OCI-LY3 (cell line): ENCODE results near the gene RAPGEF5.
A peak's percentile ranks its signal among the peaks of the same experiment; 100 is the strongest.

Experiments used
- H2AFZ ChIP-seq: fragments of 200-600, 300-600 bp; shearing (Covaris generic); 2 replicates; pipeline ENCODE4 v1.6.0; 2014; ENCODE audit warnings: antibody characterized with exemption, low read depth, low read length
- H3K27ac ChIP-seq: fragments of 200-600, 300-600 bp; sonication (generic); 2 replicates; pipeline ENCODE4 v1.5.1; 2014; ENCODE audit warnings: mild to moderate bottlenecking, low read length, moderate library complexity, mixed read lengths
- H3K27me3 ChIP-seq: fragments of 200-600, 300-600 bp; sonication (generic); 2 replicates; pipeline ENCODE4 v1.6.1; 2014; ENCODE audit warnings: low read depth, low read length, mixed read lengths
- H3K36me3 ChIP-seq: fragments of 200-600, 300-600 bp; sonication (generic); replicated peaks from 2 replicates; pipeline ENCODE3; 2014; ENCODE audit warnings: low read depth, low read length, mixed read lengths
- H3K4me1 ChIP-seq: fragments of 300-600, 200-600 bp; sonication (generic); 2 replicates; pipeline ENCODE4 v1.6.1; 2014; ENCODE audit warnings: low read length, mixed read lengths
- H3K4me2 ChIP-seq: fragments of 200-600, 300-600 bp; sonication (generic); 2 replicates; pipeline ENCODE4 v1.6.1; 2014; ENCODE audit warnings: low read length, mixed read lengths
- H3K4me3 ChIP-seq: fragments of 300-600, 200-600 bp; sonication (generic); 2 replicates; pipeline ENCODE4 v1.5.1; 2014; ENCODE audit warnings: antibody characterized with exemption, mild to moderate bottlenecking, low read length, moderate library complexity
- H3K79me2 ChIP-seq: fragments of 300-600, 200-600 bp; shearing (Covaris generic); 2 replicates; pipeline ENCODE4 v1.6.1; 2014; ENCODE audit warnings: mild to moderate bottlenecking, low read length, mixed read lengths
- H3K9ac ChIP-seq: fragments of 300-600, 200-600 bp; shearing (Covaris generic); 2 replicates; pipeline ENCODE4 v1.6.0; 2014; ENCODE audit warnings: mild to moderate bottlenecking, low read length, moderate library complexity
- H3K9me3 ChIP-seq: fragments of 200-600, 300-600 bp; shearing (Covaris generic); 2 replicates; pipeline ENCODE4 v1.6.1; 2014; ENCODE audit warnings: low read length, mixed read lengths; ENCODE audit not compliant: insufficient read depth
- H4K20me1 ChIP-seq: fragments of 200-600, 300-600 bp; sonication (generic); 2 replicates; pipeline ENCODE4 v1.6.1; 2016; ENCODE audit warnings: low read length, mixed read lengths; ENCODE audit not compliant: insufficient read depth
- EZH2phosphoT487 ChIP-seq: fragments of 200-600 bp; shearing (Covaris generic); IDR thresholded peaks from 2 replicates; pipeline ENCODE4 v1.6.1; 2018; ENCODE audit warnings: antibody characterized with exemption, mixed run types, low read depth
- TF ChIP-seq, protein P1 (sequence below): fragments of 200-600, 300-600 bp; sonication (generic); IDR thresholded peaks from 2 replicates; pipeline ENCODE4 v1.5.1; 2014; ENCODE audit warnings: antibody characterized with exemption, low read length, low read depth

Gene RAPGEF5

DNA sequence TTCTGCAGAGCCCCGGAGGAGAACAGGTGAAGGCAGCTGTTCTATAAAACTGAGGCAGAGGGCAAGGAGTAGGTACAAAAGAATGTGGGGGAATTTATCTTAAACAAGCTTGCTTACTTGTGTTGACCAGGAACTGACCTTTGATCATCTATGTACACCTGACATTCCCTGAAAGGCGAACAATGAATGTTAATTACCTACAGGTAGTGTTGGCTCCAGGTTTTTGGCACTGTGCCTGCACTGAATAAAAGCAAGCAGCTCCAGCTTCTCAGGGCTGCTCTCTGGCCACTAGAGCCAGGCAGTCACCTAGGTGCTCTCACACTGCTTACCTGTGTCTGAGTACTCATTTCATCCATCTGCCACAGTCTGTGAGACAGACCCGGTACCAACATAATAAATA, 87.0 kb downstream of the RAPGEF5 start:
- Histone ChIP-seq H2AFZ (no peak overlapping the region), H3K4me2 (no peak overlapping the region), H3K9ac (no peak overlapping the region), H3K79me2 (no peaks in the 10 kb centered on the region), H3K27ac (no peak overlapping the region), H4K20me1 (no peaks in the 10 kb centered on the region), H3K4me1 (peaks cover 11% of the 10 kb centered on the region), H3K4me3 (no peak overlapping the region), H3K36me3 (no peaks in the 10 kb centered on the region), H3K9me3 (no peaks in the 10 kb centered on the region), H3K27me3 (no peaks in the 10 kb centered on the region)
- TF ChIP-seq, protein P1, sequence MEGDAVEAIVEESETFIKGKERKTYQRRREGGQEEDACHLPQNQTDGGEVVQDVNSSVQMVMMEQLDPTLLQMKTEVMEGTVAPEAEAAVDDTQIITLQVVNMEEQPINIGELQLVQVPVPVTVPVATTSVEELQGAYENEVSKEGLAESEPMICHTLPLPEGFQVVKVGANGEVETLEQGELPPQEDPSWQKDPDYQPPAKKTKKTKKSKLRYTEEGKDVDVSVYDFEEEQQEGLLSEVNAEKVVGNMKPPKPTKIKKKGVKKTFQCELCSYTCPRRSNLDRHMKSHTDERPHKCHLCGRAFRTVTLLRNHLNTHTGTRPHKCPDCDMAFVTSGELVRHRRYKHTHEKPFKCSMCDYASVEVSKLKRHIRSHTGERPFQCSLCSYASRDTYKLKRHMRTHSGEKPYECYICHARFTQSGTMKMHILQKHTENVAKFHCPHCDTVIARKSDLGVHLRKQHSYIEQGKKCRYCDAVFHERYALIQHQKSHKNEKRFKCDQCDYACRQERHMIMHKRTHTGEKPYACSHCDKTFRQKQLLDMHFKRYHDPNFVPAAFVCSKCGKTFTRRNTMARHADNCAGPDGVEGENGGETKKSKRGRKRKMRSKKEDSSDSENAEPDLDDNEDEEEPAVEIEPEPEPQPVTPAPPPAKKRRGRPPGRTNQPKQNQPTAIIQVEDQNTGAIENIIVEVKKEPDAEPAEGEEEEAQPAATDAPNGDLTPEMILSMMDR: no peak
- TF ChIP-seq EZH2phosphoT487: no peak

DNA sequence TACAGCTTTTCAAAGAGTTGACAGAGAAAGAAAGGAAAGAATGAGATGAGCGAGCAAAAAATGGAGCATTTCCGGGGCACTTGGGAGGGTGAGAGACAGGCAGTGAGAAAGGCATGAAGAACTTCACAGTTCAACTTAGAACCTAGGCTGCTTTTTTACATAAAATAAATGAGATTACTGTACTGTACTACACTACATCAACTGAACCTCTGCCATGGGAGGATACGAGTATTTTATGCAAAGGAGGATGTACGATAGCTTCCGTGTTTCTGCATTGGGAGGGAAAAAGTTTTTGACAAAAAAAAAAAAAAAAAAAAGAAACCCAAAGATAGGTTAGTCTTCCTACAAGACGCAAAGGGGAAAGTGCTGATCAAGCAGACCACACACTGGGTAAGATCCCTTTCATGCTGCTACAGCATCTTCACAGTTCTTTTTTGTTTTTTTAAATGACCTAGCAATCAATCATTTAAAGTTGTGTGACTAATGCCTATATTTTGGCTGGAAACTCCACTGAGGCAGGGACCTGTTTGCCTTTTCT, 88.0 kb downstream of the RAPGEF5 start:
- H2AFZ ChIP-seq: no peak overlapping the region
- no peaks in the 10 kb centered on the region for H3K27me3 ChIP-seq
- no peaks in the 10 kb centered on the region for H4K20me1 ChIP-seq
- H3K36me3 ChIP-seq: no peaks in the 10 kb centered on the region
- TF ChIP-seq EZH2phosphoT487: no peak
- TF ChIP-seq, protein P1: no peak
- H3K4me2 ChIP-seq: peak overlapping the region; percentile 70
- no peak overlapping the region for H3K27ac ChIP-seq
- no peaks in the 10 kb centered on the region for H3K79me2 ChIP-seq
- H3K9me3 ChIP-seq: no peaks in the 10 kb centered on the region
- H3K9ac ChIP-seq: no peak overlapping the region
- H3K4me1 ChIP-seq: peaks cover 11% of the 10 kb centered on the region
- H3K4me3 ChIP-seq: peak overlapping the region; percentile 67

DNA sequence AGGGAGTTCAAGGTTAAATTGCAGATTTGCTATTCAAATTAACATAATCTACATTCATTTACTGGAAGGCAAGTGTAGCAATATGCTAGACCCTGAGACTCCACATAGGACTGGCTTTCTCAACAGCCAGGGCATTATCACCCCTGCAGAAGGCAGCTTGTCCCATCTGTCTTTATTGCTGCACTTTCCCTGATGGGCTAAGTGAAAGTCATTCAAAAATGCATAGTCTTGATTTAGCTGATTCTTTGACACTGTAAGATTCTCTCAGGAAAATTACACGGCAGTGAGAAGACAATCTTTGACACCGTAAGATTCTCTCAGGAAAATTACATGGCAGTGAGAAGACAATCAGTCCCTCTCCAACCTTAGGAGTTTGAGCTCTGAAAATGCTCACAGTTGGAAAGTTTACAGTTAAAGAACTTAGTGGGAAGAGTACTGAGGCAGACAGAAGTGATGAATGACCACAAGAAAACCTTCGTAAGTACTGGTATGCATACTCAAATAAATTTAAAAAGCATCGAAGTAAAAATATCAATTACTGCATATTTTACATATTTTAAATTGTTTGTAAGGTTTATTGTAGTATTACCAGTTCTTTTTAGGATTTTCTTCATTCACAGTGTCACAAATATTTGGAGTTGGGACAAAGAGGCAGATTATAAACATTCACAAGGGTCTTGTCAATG, 88.9 kb downstream of the RAPGEF5 start:
- Histone ChIP-seq H3K4me3 (peak overlapping the region; percentile 67), H3K79me2 (no peaks in the 10 kb centered on the region), H3K9ac (no peak overlapping the region), H3K4me1 (peaks cover 11% of the 10 kb centered on the region), H3K9me3 (no peaks in the 10 kb centered on the region), H4K20me1 (no peaks in the 10 kb centered on the region), H3K27ac (no peak overlapping the region), H3K27me3 (no peaks in the 10 kb centered on the region), H3K4me2 (peak overlapping the region; percentile 70), H3K36me3 (no peaks in the 10 kb centered on the region), H2AFZ (no peak overlapping the region)
- no peak for TF ChIP-seq EZH2phosphoT487
- TF ChIP-seq, protein P1: no peak

DNA sequence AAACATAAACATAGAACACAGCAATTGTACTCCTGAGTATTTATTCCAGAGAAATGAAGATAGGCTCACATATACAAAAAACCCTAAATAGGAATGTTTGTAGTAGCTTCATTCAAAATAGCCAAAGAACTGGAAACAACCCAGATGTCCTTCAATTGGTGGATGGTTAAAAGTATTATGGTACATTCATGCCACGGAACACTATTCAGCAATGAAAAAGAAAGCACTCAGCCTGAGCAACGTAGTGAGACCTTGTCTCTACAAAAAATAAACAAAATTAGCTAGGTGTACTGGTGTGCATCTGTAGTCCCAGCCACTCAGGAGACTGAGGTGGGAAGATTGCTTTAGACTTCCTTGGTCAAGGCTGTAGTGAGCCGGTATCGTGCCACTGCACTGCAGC, 94.4 kb downstream of the RAPGEF5 start:
- Histone ChIP-seq H3K4me1 (no peaks in the 10 kb centered on the region), H3K36me3 (no peaks in the 10 kb centered on the region), H3K4me2 (no peak overlapping the region), H3K4me3 (no peak overlapping the region), H3K79me2 (no peaks in the 10 kb centered on the region), H3K9ac (no peak overlapping the region), H3K9me3 (no peaks in the 10 kb centered on the region), H2AFZ (no peak overlapping the region), H3K27ac (no peak overlapping the region), H4K20me1 (no peaks in the 10 kb centered on the region), H3K27me3 (no peaks in the 10 kb centered on the region)
- no peak for TF ChIP-seq EZH2phosphoT487
- TF ChIP-seq, protein P1: no peak
